Inferior parietal cortex (tissue), 1 donor: ENCODE measurements around the gene LYSMD2.

Source experiments
- DNase-seq: peaks from one replicate; pipeline ENCODE4 v3.0.0-alpha.2; 2016; ENCODE audit errors: extremely low spot score

LYSMD2 gene

DNA sequence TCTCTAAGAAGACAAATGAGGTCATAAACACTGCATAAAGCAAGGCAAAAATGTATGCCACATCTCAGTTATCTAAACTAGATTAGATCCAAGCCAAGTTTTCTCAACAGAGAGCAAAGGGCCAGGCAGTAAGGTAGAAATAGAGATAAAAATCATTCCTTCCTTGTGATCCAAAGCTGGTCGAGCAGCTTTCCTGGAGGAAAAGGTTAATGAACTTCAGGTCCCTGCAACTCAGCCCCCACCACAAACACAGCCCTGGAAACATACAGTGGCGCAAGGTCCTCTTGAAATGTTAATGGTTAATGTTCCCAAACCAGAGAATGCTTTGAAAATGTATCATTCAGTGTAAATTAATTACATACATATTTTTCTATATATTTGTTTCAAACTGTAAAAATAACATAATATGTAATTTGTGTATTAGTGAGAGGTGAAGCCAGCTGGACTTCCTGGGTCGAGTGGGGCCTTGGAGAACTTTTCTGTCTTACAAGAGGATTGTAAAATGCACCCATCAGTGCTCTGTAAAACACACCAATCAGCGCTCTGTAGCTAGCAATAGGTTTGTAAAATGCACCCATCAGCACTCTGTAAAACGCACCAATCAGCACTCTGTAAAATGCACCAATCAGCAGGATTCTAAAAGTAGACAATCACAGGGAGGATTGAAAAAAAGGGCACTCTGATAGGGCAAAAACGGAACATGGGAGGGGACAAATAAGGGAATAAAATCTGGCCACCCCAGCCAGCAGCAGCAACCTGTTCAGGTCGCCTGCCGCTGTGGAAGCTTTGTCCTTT, 17.1 kb downstream of the LYSMD2 start:
- no peak for DNase-seq

DNA sequence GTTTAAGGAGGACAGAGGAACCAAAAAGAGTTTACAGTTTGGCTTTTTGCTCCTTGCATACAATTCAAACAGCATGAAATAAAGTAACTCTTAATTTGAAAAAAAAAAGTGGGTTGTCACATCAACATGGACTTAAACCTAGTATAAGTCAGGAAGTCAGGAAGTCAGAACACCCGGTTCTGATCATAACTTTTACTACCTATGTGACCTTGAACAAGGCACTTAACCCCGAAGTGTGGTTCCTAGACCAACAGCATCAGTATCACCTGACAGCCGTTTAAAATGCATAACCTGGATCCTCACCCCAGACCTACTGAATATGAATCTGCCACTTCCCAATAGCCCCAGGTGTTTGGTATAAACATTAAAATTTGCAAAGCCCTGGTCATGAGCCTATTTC, 18.7 kb downstream of the LYSMD2 start:
- no peak for DNase-seq

GRCh38 chr15:51718219-51718618, 19.2 kb downstream of the LYSMD2 start:
- DNase-seq: no peak

GRCh38 chr15:51714911-51715310, 22.5 kb downstream of the LYSMD2 start:
- no peak for DNase-seq

DNA sequence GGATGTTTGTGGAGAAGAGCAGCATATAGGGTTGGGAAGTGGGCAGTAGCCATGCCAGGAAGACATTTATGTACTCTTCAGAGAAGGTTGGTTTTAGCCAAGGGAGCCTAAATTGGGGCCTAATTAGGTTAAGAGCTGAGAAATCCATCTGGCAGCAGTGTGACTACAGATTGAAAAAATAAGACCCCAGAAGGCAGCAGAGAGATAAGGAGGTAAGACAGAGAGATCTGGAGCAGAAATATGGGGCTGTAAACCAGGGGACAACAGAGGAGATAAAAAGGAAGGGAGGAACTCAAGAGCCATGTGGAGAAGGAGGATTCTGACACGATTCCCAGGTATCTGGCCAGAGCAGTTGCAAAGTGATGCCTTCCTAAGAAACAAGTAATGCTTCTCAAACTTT, 23.3 kb downstream of the LYSMD2 start:
- no peak for DNase-seq

DNA sequence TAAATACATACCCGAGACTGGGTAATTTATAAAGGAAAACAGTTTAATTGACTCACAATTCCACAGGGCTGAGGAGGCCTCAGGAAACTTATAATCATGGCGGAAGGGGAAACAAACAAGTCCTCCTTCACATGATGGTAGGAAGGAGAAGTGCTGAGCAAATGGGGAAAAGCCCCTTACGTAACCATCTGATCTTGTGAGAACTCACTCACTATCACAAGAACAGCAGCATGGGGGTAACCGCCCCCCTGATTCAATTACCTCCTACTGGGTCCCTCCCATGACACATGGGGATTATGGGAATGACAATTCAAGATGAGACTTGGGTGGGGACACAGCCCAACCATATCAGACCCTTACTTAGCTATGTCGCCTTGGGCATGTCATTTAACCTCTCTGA, 28.4 kb downstream of the LYSMD2 start:
- no peak for DNase-seq

DNA sequence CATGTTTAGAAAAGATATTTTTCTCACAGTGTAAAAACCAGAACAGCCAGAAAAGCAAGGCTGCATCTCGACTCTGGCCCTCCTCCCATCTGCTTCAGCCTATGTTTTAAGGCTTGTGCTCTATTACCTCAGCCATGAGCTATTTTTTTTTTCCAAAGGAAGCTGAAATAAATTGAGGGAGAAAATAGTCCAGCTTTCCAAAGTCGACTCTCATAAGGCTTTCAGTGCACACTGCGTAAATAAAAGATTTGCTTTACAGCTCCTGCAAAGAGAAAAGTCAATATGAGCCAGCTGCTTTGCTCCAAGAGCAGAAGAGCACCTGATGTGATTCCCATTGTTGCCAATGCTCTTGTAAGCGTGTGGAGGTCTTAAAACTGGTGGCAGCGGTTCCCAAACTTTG, 29.4 kb downstream of the LYSMD2 start:
- no peak for DNase-seq

DNA sequence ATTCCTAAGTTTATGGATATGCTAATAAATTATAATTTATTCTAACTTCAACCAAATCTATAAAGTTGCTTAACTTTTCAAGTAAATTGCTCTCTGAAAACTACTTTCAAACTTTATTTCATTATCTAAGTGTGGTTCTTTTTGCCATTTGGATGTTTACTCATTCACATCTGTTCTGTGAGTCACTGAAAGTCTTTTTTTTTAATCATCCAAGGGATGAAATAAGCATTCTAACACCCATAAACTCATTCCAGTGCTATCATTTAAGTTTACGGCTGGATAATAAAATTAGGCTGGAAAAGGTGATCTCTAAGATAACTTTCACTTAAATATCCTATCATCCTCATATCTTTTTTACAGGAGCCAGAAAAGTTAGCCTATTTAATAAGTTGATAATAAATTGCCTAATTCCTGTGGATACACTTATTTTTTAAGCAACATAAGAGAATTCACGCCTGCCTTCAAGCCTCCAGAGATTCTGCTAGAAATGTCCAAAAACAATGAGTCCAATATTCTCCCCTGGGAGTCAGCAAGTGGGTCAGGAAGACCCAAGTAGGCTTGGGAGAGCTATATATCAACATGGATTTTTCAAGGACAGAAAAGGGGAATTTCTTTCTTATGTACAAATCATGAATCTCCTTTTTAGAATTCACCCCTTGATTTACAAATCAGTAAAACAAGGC, 30.4 kb downstream of the LYSMD2 start:
- DNase-seq: no peak

- no peak for DNase-seq
Observed at GRCh38 chr15:51706291-51706690, 31.2 kb downstream of the LYSMD2 start.

DNA sequence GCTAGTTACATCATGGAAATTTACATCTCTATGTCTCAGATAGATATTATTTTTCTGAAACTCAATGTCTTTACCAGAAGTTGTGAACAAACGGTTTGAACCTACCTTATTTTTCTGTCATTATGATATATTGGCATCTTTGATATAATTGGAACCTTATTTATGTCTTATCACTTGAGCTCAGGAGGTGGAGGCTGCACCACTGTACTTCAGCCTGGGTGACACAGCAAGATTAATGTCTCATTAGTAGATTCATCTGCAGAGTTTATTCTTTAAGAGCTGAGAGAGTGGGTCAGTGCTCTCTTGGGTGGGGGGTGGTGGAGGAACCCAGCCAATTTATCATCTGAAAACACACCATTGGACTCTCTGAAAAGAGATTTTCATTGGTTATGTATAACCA, 34.7 kb downstream of the LYSMD2 start:
- no peak for DNase-seq

DNA sequence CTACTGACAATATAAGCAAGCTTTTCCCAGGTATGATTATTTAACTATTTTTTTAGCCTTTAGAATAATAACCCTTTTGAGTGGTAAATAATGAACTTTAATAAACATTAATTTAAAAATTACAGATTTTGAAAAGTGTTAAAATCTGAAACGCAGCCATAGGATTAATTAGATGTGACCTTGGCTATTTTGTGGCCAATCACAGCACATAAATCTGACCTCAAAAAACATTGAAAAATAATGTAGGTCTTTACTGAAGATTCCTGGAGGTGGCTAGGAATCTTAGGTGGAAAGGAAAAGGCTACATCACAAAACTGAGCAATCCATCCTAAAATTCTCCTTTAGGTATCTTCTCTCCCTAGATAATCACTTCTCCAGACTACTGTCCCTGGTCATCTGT, 38.1 kb downstream of the LYSMD2 start:
- no peak for DNase-seq

GRCh38 chr15:51697163-51697562, 40.3 kb downstream of the LYSMD2 start:
- DNase-seq: no peak

DNA sequence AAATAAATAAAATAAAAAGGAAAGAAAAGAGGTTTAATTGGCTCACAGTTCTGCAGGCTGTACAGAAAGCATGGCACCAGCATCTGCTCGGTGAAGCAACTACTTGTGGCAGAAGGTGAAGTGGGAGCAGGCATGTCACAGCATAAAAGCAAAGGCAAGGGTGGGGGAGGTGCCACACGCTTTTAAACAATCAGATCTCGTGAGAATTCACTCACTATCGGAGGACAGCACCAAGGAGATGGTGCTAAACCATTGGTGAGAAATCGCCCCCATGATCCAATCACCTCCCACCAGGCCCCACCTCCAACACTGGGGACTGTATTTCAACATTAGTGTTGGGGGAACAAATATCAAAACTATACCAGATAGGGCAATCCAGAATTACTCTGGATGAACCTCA, 40.9 kb downstream of the LYSMD2 start:
- no peak for DNase-seq

DNA sequence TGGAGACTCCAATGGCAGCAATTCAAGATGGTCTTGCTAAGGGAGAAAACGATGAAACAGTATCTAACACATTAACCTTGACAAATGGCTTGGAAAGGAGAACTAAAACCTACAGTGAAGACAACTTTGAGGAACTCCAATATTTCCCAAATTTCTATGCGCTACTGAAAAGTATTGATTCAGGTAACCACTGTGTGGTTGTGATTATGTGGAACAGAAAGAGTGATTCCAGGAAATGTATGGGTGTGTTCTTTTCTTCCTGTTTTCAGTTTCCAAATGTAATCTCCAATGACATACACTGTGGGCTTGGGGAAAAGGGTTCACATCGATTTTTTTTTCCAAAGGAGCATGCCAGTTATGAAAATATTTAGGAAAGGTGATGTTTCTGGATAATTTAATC, 45.3 kb downstream of the LYSMD2 start:
- no peak for DNase-seq

- no peak for DNase-seq
Observed at GRCh38 chr15:51688863-51689262, 48.6 kb downstream of the LYSMD2 start.

DNA sequence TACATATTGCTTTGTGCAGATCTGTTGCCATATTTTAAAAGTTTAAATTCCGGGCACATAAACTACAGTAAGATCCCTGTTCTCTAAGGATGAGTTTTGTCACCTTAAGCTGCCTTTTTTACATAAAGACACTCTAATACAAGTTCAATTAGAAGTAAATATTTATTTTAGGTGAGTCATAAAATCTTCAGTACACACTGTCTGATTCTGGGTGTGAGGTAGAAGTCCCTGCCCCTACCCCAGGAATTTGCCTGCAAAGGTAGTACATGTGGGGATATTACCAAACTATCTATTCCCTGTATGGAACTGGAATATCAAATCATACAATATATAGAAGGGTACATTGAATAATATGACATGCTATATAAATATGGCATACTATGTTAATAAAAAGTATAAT, 49.9 kb downstream of the LYSMD2 start:
- DNase-seq: no peak

DNA sequence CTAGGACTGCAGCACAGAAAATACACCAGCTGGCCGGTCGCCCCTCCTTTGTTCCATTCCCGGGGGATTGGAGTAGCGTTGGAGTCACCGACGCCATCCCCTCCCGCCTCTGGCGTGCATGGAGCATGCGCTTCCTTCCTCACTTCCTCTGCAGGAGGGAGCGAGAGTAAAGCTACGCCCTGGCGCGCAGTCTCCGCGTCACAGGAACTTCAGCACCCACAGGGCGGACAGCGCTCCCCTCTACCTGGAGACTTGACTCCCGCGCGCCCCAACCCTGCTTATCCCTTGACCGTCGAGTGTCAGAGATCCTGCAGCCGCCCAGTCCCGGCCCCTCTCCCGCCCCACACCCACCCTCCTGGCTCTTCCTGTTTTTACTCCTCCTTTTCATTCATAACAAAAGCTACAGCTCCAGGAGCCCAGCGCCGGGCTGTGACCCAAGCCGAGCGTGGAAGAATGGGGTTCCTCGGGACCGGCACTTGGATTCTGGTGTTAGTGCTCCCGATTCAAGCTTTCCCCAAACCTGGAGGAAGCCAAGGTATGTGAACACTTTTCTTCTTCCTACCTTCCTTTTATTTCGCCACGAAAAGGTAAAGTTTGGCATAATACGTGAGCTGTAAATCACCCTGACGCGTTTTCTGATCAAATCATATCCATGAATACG, 56.0 kb downstream of the LYSMD2 start, which contains the start of gene SCG3:
Gene SCG3, plus strand, starts transcription at position 201 of the 661 bp plus-strand sequence. Its CDS starts 253 bp downstream, at position 454.
- DNase-seq: peak; percentile 91

- peak; percentile 62 for DNase-seq
Observed at GRCh38 chr15:51680321-51680720, 57.1 kb downstream of the LYSMD2 start.

DNA sequence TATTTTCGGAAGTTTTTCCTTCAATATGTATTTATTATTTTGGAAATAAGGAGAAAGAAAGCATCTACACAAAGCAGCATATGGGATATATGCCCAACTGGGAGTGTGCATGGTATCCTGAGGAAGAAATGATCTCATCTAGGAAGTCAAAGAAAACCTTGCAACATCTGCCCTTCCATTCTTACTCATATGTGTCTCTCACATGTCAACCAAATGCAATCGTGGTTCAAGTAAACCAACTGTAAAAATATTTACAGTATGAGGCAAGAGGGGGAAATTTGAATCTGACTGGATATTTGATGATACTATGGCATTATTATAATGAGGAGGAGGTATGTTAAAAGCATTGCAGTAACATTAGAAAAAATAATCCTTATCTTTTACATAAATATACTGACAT, 59.4 kb downstream of the LYSMD2 start:
- DNase-seq: no peak

DNA sequence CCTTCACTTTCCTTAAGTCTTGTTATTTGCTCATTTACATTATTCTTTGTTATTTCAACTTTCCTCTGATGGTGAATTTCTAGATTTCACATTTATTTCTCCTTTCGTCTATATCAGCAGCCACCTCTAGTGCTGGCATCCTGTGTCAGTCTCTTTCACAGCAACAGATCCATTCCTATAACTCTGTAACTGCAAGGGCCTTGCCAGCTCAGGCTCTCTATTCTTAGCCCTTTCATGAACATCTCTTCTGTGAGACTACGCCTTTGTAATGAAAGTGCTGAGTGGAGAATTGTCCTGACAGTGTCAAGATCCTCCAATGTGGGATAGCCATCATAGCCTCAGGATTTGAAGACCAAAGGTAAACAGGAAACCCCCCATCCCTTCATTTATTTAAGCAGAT, 60.0 kb downstream of the LYSMD2 start:
- no peak for DNase-seq

DNA sequence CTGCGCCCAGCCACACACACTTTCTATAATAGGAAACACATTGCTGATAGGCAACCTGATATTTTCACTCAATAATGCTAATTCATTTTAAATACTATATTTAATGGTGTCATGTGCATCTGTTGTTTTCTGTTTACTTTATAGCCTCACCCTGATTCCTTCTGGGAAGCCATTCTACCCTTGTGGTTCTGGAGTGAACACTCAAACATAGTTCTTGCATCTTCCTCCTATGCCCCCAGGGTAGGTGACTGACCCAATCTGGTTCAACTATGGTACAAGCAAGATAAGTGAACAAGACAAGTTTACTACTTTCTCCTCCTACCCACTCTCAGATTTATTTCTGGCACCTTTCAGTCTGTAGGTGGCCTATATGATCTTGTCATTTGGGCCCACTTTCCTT, 60.4 kb downstream of the LYSMD2 start:
- no peak for DNase-seq

GRCh38 chr15:51675234-51675633, 62.2 kb downstream of the LYSMD2 start:
- DNase-seq: no peak
